ENCODE data around the gene RTBDN. TPM values are rescaled to one million over a fixed set of nuclear protein-coding genes. Genes with fewer than 3 reads are reported as not detected.

Gene RTBDN
- total RNA-seq, 1 experiment from 2014 or later, result 2.4 TPM

DNA sequence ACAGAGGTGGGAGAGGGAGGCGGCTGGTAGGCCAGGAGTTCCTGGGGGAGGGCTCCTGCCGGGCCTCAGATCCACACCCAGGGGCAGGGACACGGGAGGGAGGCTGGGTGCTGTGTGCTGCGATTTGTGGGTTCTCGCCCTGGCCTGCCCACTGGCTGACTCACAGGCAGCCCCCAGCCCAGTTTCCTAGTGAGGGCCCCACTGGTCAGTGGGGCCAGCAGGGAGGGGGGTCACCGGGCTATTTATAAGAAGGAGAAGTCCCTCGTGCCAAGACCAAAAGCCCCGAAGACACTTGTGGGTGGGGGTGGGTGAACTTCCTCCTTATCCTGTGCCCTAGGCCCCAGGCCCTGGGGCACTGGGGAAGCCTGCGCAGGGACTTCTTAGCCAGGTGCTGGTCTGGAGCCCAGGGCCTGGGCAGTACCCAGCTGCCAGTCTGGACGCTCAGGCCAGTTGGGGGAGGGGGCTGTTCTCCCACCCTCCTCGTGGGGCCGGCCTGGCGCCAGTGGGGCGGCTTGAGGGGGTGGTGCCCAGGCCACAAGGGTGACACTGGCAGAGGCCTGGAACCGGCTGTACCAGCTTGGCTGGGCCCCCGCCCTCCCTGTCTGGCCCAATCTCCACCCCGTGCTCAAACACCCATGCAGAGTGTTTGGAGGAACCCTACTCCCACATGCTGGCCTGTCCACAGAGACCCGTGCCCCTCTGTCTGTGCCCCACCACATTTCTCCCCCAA is 48.1 kb downstream of the RTBDN start:
- Histone ChIP-seq H3K4me1 (ENCODE audit: control insufficient read depth, insufficient read depth, low read length) (peaks cover 59% of the 10 kb centered on the region), H3K4me3 (ENCODE audit: low read depth in 2 of 2, low read length in 2 of 2) (no peak overlapping the region)
- intact Hi-C loops (cut with micrococcal nuclease; ENCODE audit: unreplicated experiment), result no loop called here

GRCh38 chr19:12785431-12786031 is 48.8 kb downstream of the RTBDN start:
- Histone ChIP-seq H3K4me1 (ENCODE audit: control insufficient read depth, insufficient read depth, low read length) (peaks cover 55% of the 10 kb centered on the region), H3K9me3 (ENCODE audit: control insufficient read depth, insufficient read depth, low read depth, low read length) (no peaks in the 10 kb centered on the region), H3K27ac (ENCODE audit: low read length) (peak overlapping the region; percentile 99), H3K4me3 (ENCODE audit: low read depth in 2 of 2, low read length in 2 of 2) (no peak overlapping the region), H3K27me3 (ENCODE audit: control insufficient read depth, insufficient read depth, low read length) (no peaks in the 10 kb centered on the region), H3K36me3 (ENCODE audit: control insufficient read depth, insufficient read depth, low read length) (no peaks in the 10 kb centered on the region)
- no peak for DNase-seq (ENCODE audit: low read depth, low spot score)
- in situ Hi-C loops (cut with HindIII; ENCODE audit: low pct_unique_long_range_greater_than_20kb, low sequenced_read_pairs) (no loop called here), intact Hi-C loops (cut with micrococcal nuclease; ENCODE audit: unreplicated experiment) (no loop called here)
- ATAC-seq, result no peak
- no TSS peak for BruUV-seq (replicated peaks)
- CTCF ChIA-PET, result no interaction called here
- TF ChIP-seq, protein P1, sequence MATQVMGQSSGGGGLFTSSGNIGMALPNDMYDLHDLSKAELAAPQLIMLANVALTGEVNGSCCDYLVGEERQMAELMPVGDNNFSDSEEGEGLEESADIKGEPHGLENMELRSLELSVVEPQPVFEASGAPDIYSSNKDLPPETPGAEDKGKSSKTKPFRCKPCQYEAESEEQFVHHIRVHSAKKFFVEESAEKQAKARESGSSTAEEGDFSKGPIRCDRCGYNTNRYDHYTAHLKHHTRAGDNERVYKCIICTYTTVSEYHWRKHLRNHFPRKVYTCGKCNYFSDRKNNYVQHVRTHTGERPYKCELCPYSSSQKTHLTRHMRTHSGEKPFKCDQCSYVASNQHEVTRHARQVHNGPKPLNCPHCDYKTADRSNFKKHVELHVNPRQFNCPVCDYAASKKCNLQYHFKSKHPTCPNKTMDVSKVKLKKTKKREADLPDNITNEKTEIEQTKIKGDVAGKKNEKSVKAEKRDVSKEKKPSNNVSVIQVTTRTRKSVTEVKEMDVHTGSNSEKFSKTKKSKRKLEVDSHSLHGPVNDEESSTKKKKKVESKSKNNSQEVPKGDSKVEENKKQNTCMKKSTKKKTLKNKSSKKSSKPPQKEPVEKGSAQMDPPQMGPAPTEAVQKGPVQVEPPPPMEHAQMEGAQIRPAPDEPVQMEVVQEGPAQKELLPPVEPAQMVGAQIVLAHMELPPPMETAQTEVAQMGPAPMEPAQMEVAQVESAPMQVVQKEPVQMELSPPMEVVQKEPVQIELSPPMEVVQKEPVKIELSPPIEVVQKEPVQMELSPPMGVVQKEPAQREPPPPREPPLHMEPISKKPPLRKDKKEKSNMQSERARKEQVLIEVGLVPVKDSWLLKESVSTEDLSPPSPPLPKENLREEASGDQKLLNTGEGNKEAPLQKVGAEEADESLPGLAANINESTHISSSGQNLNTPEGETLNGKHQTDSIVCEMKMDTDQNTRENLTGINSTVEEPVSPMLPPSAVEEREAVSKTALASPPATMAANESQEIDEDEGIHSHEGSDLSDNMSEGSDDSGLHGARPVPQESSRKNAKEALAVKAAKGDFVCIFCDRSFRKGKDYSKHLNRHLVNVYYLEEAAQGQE (IDR thresholded peaks at IDR 0.05; ENCODE audit: insufficient read depth in 1 of 2, low read depth in 2 of 2, low read length in 1 of 2), result no peak
- no peak for TF ChIP-seq SIN3A (IDR thresholded peaks at IDR 0.05; ENCODE audit: borderline replicate concordance, insufficient read depth, low read depth, low read length)
- no peak for TF ChIP-seq POLR2AphosphoS5 (IDR thresholded peaks at IDR 0.05; ENCODE audit: low read depth, low read length)
- TF ChIP-seq TCF7L2 (IDR thresholded peaks at IDR 0.05; ENCODE audit: low read depth, low read length), result no peak
- TF ChIP-seq, protein P2, sequence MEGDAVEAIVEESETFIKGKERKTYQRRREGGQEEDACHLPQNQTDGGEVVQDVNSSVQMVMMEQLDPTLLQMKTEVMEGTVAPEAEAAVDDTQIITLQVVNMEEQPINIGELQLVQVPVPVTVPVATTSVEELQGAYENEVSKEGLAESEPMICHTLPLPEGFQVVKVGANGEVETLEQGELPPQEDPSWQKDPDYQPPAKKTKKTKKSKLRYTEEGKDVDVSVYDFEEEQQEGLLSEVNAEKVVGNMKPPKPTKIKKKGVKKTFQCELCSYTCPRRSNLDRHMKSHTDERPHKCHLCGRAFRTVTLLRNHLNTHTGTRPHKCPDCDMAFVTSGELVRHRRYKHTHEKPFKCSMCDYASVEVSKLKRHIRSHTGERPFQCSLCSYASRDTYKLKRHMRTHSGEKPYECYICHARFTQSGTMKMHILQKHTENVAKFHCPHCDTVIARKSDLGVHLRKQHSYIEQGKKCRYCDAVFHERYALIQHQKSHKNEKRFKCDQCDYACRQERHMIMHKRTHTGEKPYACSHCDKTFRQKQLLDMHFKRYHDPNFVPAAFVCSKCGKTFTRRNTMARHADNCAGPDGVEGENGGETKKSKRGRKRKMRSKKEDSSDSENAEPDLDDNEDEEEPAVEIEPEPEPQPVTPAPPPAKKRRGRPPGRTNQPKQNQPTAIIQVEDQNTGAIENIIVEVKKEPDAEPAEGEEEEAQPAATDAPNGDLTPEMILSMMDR (IDR thresholded peaks at IDR 0.05), result no peak
- POLR2A ChIA-PET, result interaction anchor here (0.6 to 0.7 kb wide), 2 partner anchors 10 to 1061 kb away, joined by 3 to 11 read pairs; no protein-coding TSS in a partner anchor

More for the DNA sequence above, 48.1 kb downstream of the RTBDN start:
- no peaks in the 10 kb centered on the region for H3K36me3 ChIP-seq (ENCODE audit: control insufficient read depth, insufficient read depth, low read length)
- in situ Hi-C loops (cut with HindIII; ENCODE audit: low pct_unique_long_range_greater_than_20kb, low sequenced_read_pairs), result no loop called here
- ChIA-PET CTCF (interaction anchor here (0.5 to 1.3 kb wide), 2 partner anchors 9 to 12 kb away, joined by 4 to 7 read pairs; no protein-coding TSS in a partner anchor), POLR2A (interaction anchor here (0.6 to 0.7 kb wide), 2 partner anchors 51 to 1060 kb away, joined by 3 to 8 read pairs; no protein-coding TSS in a partner anchor)
- no TSS peak for BruUV-seq (replicated peaks)
- H3K9me3 ChIP-seq (ENCODE audit: control insufficient read depth, insufficient read depth, low read depth, low read length), result no peaks in the 10 kb centered on the region
- H3K27ac ChIP-seq (ENCODE audit: low read length), result peak overlapping the region; percentile 99
- TF ChIP-seq TCF7L2 (IDR thresholded peaks at IDR 0.05; ENCODE audit: low read depth, low read length) (no peak), POLR2AphosphoS5 (IDR thresholded peaks at IDR 0.05; ENCODE audit: low read depth, low read length) (no peak; the same call in 1 of the 2 replicates), SIN3A (IDR thresholded peaks at IDR 0.05; ENCODE audit: borderline replicate concordance, insufficient read depth, low read depth, low read length) (no peak)
- TF ChIP-seq, protein P1 (IDR thresholded peaks at IDR 0.05; ENCODE audit: insufficient read depth in 1 of 2, low read depth in 2 of 2, low read length in 1 of 2), result no peak
- TF ChIP-seq, protein P2 (IDR thresholded peaks at IDR 0.05), result no peak
- DNase-seq (ENCODE audit: low read depth, low spot score) (no peak), ATAC-seq (no peak)
- no peaks in the 10 kb centered on the region for H3K27me3 ChIP-seq (ENCODE audit: control insufficient read depth, insufficient read depth, low read length)

Data from Panc1 (cell line).